ENCODE results near the gene SIPA1L3.
A peak's percentile ranks its signal among the peaks of the same experiment; 100 is the strongest.
"Not testable (repeated sequence)": the region's sequence is repeated elsewhere in the genome, so short reads cannot be mapped to it uniquely, and the experiment has no call there.

The SIPA1L3 gene

GRCh38 chr19:38230506-38231133 lies 323.6 kb downstream of the SIPA1L3 start:
- H3K36me3 ChIP-seq (ENCODE audit: control insufficient read depth in 4 of 4, insufficient read depth in 4 of 4, low read length in 3 of 4); H3K27ac ChIP-seq (ENCODE audit: insufficient read depth in 1 of 2, low read depth in 1 of 2, low read length in 2 of 2, poor library complexity in 1 of 2, severe bottlenecking in 2 of 2); H3K4me3 ChIP-seq (ENCODE audit: control insufficient read depth in 1 of 7, extremely low read depth in 1 of 7, insufficient read depth in 4 of 7, low read depth in 2 of 7, low read length in 6 of 7); POLR2A ChIA-PET; H3K9me3 ChIP-seq (ENCODE audit: control extremely low read depth in 1 of 5, control insufficient read depth in 4 of 5, insufficient read depth in 2 of 5, low read depth in 1 of 5, low read length in 4 of 5); DNase-seq: not testable (repeated sequence)
- CTCF ChIA-PET: interaction anchor here (1.9 kb wide), 1 partner anchor 14 kb away, joined by 4 read pairs; no protein-coding TSS in a partner anchor
- H3K4me1 ChIP-seq (ENCODE audit: control extremely low read depth in 1 of 4, control insufficient read depth in 4 of 4, insufficient read depth in 4 of 4, low read length in 3 of 4): peaks cover 0 to 16% (median 10%) of the 10 kb centered on the region in 4 experiments
- no CpG with 5 or more reads among the region's 3 CpGs for WGBS (ENCODE audit: insufficient coverage)
- peaks cover 0 to 56% (median 21%) of the 10 kb centered on the region in 5 experiments for H3K27me3 ChIP-seq (replicated peaks in 2 of 5; ENCODE audit: control insufficient read depth in 4 of 5, insufficient read depth in 5 of 5, low read length in 4 of 5)

GRCh38 chr19:38231918-38232317 lies 324.9 kb downstream of the SIPA1L3 start:
- Histone ChIP-seq H3K36me3 (ENCODE audit: control insufficient read depth in 4 of 4, insufficient read depth in 4 of 4, low read length in 3 of 4) (no peaks in the 10 kb centered on the region), H3K4me3 (ENCODE audit: control insufficient read depth in 1 of 7, extremely low read depth in 1 of 7, insufficient read depth in 4 of 7, low read depth in 2 of 7, low read length in 6 of 7) (no peak overlapping the region), H3K27ac (ENCODE audit: insufficient read depth in 1 of 2, low read depth in 1 of 2, low read length in 2 of 2, poor library complexity in 1 of 2, severe bottlenecking in 2 of 2) (no peak overlapping the region), H3K9me3 (ENCODE audit: control extremely low read depth in 1 of 5, control insufficient read depth in 4 of 5, insufficient read depth in 2 of 5, low read depth in 1 of 5, low read length in 4 of 5) (no peaks in the 10 kb centered on the region), H3K27me3 (replicated peaks in 2 of 5; ENCODE audit: control insufficient read depth in 4 of 5, insufficient read depth in 5 of 5, low read length in 4 of 5) (peaks cover 0 to 45% (median 19%) of the 10 kb centered on the region in 5 experiments), H3K4me1 (ENCODE audit: control extremely low read depth in 1 of 4, control insufficient read depth in 4 of 4, insufficient read depth in 4 of 4, low read length in 3 of 4) (peaks cover 0 to 15% (median 10%) of the 10 kb centered on the region in 4 experiments)
- WGBS (ENCODE audit: insufficient coverage): 92% methylated on average over 5 of the region's 7 CpGs
- ChIA-PET POLR2A (no interaction called here), CTCF (interaction anchor here (1.3 to 1.9 kb wide), 3 partner anchors 12 to 329 kb away, joined by 3 to 5 read pairs (median 4); no protein-coding TSS in a partner anchor)
- DNase-seq: no peak

- H3K27ac ChIP-seq (ENCODE audit: insufficient read depth in 1 of 2, low read depth in 1 of 2, low read length in 2 of 2, poor library complexity in 1 of 2, severe bottlenecking in 2 of 2): no peak overlapping the region
- CTCF ChIA-PET: interaction anchor here (0.6 to 2.8 kb wide), 16 partner anchors 8 to 169 kb away, joined by 3 to 26 read pairs (median 4); partner anchors contain the start of genes CATSPERG, FAM98C and PPP1R14A
- peaks cover 0 to 8% (median 7%) of the 10 kb centered on the region in 4 experiments for H3K4me1 ChIP-seq (ENCODE audit: control extremely low read depth in 1 of 4, control insufficient read depth in 4 of 4, insufficient read depth in 4 of 4, low read length in 3 of 4)
- no peaks in the 10 kb centered on the region for H3K9me3 ChIP-seq (ENCODE audit: control extremely low read depth in 1 of 5, control insufficient read depth in 4 of 5, insufficient read depth in 2 of 5, low read depth in 1 of 5, low read length in 4 of 5)
- no peaks in the 10 kb centered on the region for H3K36me3 ChIP-seq (ENCODE audit: control insufficient read depth in 4 of 4, insufficient read depth in 4 of 4, low read length in 3 of 4)
- peak; percentile 72 to 85 (median 78) for DNase-seq
- 51% methylated on average over 4 of the region's 7 CpGs for WGBS (ENCODE audit: insufficient coverage)
- POLR2A ChIA-PET: no interaction called here
- peaks cover 0 to 29% (median 17%) of the 10 kb centered on the region in 5 experiments for H3K27me3 ChIP-seq (replicated peaks in 2 of 5; ENCODE audit: control insufficient read depth in 4 of 5, insufficient read depth in 5 of 5, low read length in 4 of 5)
- H3K4me3 ChIP-seq (ENCODE audit: control insufficient read depth in 1 of 7, extremely low read depth in 1 of 7, insufficient read depth in 4 of 7, low read depth in 2 of 7, low read length in 6 of 7): no peak overlapping the region
These were observed 326.8 kb downstream of the SIPA1L3 start for GRCh38 chr19:38233740-38234251.

- peaks cover 0 to 23% (median 14%) of the 10 kb centered on the region in 5 experiments for H3K27me3 ChIP-seq (replicated peaks in 2 of 5; ENCODE audit: control insufficient read depth in 4 of 5, insufficient read depth in 5 of 5, low read length in 4 of 5)
- H3K4me3 ChIP-seq (ENCODE audit: control insufficient read depth in 1 of 7, extremely low read depth in 1 of 7, insufficient read depth in 4 of 7, low read depth in 2 of 7, low read length in 6 of 7): no peak overlapping the region
- no peaks in the 10 kb centered on the region for H3K9me3 ChIP-seq (ENCODE audit: control extremely low read depth in 1 of 5, control insufficient read depth in 4 of 5, insufficient read depth in 2 of 5, low read depth in 1 of 5, low read length in 4 of 5)
- H3K36me3 ChIP-seq (ENCODE audit: control insufficient read depth in 4 of 4, insufficient read depth in 4 of 4, low read length in 3 of 4): no peaks in the 10 kb centered on the region
- peaks cover 0 to 3% (median 1%) of the 10 kb centered on the region in 4 experiments for H3K4me1 ChIP-seq (ENCODE audit: control extremely low read depth in 1 of 4, control insufficient read depth in 4 of 4, insufficient read depth in 4 of 4, low read length in 3 of 4)
- CTCF ChIA-PET: interaction anchor here (0.7 to 2.8 kb wide), 13 partner anchors 8 to 168 kb away, joined by 3 to 26 read pairs (median 4); partner anchors contain the start of genes CATSPERG, FAM98C, PPP1R14A and PSMD8
- WGBS (ENCODE audit: insufficient coverage): 100% methylated on average over 3 of the region's 4 CpGs
- H3K27ac ChIP-seq (ENCODE audit: insufficient read depth in 1 of 2, low read depth in 1 of 2, low read length in 2 of 2, poor library complexity in 1 of 2, severe bottlenecking in 2 of 2): no peak overlapping the region
- DNase-seq: no peak
- POLR2A ChIA-PET: interaction anchor here (0.9 kb wide), 1 partner anchor 169 kb away, joined by 3 read pairs; no protein-coding TSS in a partner anchor
These were observed 327.6 kb downstream of the SIPA1L3 start for GRCh38 chr19:38234615-38235014.

- Histone ChIP-seq H3K27me3 (replicated peaks in 2 of 5; ENCODE audit: control insufficient read depth in 4 of 5, insufficient read depth in 5 of 5, low read length in 4 of 5) (peaks cover 0 to 3% (median 0%) of the 10 kb centered on the region in 5 experiments), H3K4me1 (ENCODE audit: control extremely low read depth in 1 of 4, control insufficient read depth in 4 of 4, insufficient read depth in 4 of 4, low read length in 3 of 4) (peaks cover 0 to 5% (median 1%) of the 10 kb centered on the region in 4 experiments), H3K4me3 (ENCODE audit: control insufficient read depth in 1 of 7, extremely low read depth in 1 of 7, insufficient read depth in 4 of 7, low read depth in 2 of 7, low read length in 6 of 7) (no peak overlapping the region), H3K9me3 (ENCODE audit: control extremely low read depth in 1 of 5, control insufficient read depth in 4 of 5, insufficient read depth in 2 of 5, low read depth in 1 of 5, low read length in 4 of 5) (no peaks in the 10 kb centered on the region), H3K36me3 (ENCODE audit: control insufficient read depth in 4 of 4, insufficient read depth in 4 of 4, low read length in 3 of 4) (no peaks in the 10 kb centered on the region), H3K27ac (ENCODE audit: insufficient read depth in 1 of 2, low read depth in 1 of 2, low read length in 2 of 2, poor library complexity in 1 of 2, severe bottlenecking in 2 of 2) (no peak overlapping the region)
- ChIA-PET POLR2A (interaction anchor here (0.7 kb wide), 1 partner anchor 24 kb away, joined by 3 read pairs; no protein-coding TSS in a partner anchor), CTCF (interaction anchor here (0.6 to 8.4 kb wide), 5 partner anchors 13 to 100 kb away, joined by 3 to 62 read pairs (median 3); partner anchors contain the start of gene CATSPERG)
- DNase-seq: no peak
- 91% methylated on average over 5 of the region's 8 CpGs for WGBS (ENCODE audit: insufficient coverage)
These were observed 332.8 kb downstream of the SIPA1L3 start for GRCh38 chr19:38239816-38240215.

- ChIA-PET CTCF (interaction anchor here (0.6 to 8.4 kb wide), 10 partner anchors 9 to 100 kb away, joined by 3 to 62 read pairs (median 6); partner anchors contain the start of genes CATSPERG, KCNK6 and PPP1R14A), POLR2A (no interaction called here)
- Histone ChIP-seq H3K36me3 (ENCODE audit: control insufficient read depth in 4 of 4, insufficient read depth in 4 of 4, low read length in 3 of 4) (no peaks in the 10 kb centered on the region), H3K4me3 (ENCODE audit: control insufficient read depth in 1 of 7, extremely low read depth in 1 of 7, insufficient read depth in 4 of 7, low read depth in 2 of 7, low read length in 6 of 7) (peak overlapping the region in 2 of 7 experiments; percentile 51 to 73), H3K27ac (ENCODE audit: insufficient read depth in 1 of 2, low read depth in 1 of 2, low read length in 2 of 2, poor library complexity in 1 of 2, severe bottlenecking in 2 of 2) (peak overlapping the region in 1 of 2 experiments; percentile 25), H3K4me1 (ENCODE audit: control extremely low read depth in 1 of 4, control insufficient read depth in 4 of 4, insufficient read depth in 4 of 4, low read length in 3 of 4) (peaks cover 0 to 5% (median 1%) of the 10 kb centered on the region in 4 experiments), H3K27me3 (replicated peaks in 2 of 5; ENCODE audit: control insufficient read depth in 4 of 5, insufficient read depth in 5 of 5, low read length in 4 of 5) (peaks cover 0 to 2% (median 0%) of the 10 kb centered on the region in 5 experiments), H3K9me3 (ENCODE audit: control extremely low read depth in 1 of 5, control insufficient read depth in 4 of 5, insufficient read depth in 2 of 5, low read depth in 1 of 5, low read length in 4 of 5) (no peaks in the 10 kb centered on the region)
- WGBS (ENCODE audit: insufficient coverage): 77% methylated on average over 8 of the region's 15 CpGs
- no peak for DNase-seq
These were observed 336.3 kb downstream of the SIPA1L3 start for GRCh38 chr19:38243279-38243673.

Data from common myeloid progenitor, CD34-positive (primary cell).